Liver (tissue), 3 donors: ENCODE measurements around the gene DTWD1.

Source experiments
- EGR1 ChIP-seq, 2 donors: IDR thresholded peaks; 2 replicates each; pipeline ENCODE4 v1.6.1; 2016 to 2018; ENCODE audit warnings: antibody characterized with exemption in 2 of 2, low read depth in 2 of 2
- FOXA1 ChIP-seq: IDR thresholded peaks from 2 replicates; pipeline ENCODE4 v1.6.1; 2016; ENCODE audit warnings: antibody characterized with exemption
- GABPA ChIP-seq, 2 donors: IDR thresholded peaks in 1 of 2; conservative IDR thresholded peaks in 1 of 2; 2 replicates each; pipeline ENCODE4 v1.6.1; 2016; ENCODE audit warnings: antibody characterized with exemption in 2 of 2, mild to moderate bottlenecking in 1 of 2, moderate library complexity in 1 of 2
- HNF4A ChIP-seq, 2 donors: conservative IDR thresholded peaks; 2 replicates each; pipeline ENCODE4 v1.6.1; 2016; ENCODE audit warnings: antibody characterized with exemption in 2 of 2, mild to moderate bottlenecking in 2 of 2
- JUND ChIP-seq, 2 donors: IDR thresholded peaks; 2 replicates each; pipeline ENCODE4 v1.6.1; 2016; ENCODE audit warnings: antibody characterized with exemption in 2 of 2
- MAX ChIP-seq: IDR thresholded peaks from 2 replicates; pipeline ENCODE4 v1.6.1; 2016; ENCODE audit warnings: antibody characterized with exemption
- RAD21 ChIP-seq, 2 donors: IDR thresholded peaks; 2 replicates each; pipeline ENCODE4 v1.6.1; 2016; ENCODE audit warnings: antibody characterized with exemption in 2 of 2, mild to moderate bottlenecking in 2 of 2
- REST ChIP-seq: IDR thresholded peaks from 2 replicates; pipeline ENCODE4 v1.6.1; 2016; ENCODE audit warnings: antibody characterized with exemption, mild to moderate bottlenecking
- RXRA ChIP-seq, 2 donors: IDR thresholded peaks; 2 replicates each; pipeline ENCODE4 v1.6.1; 2017 to 2018; ENCODE audit warnings: antibody characterized with exemption in 2 of 2, mild to moderate bottlenecking in 1 of 2
- TAF1 ChIP-seq: conservative IDR thresholded peaks from 2 replicates; pipeline ENCODE4 v1.6.1; 2016; ENCODE audit warnings: antibody characterized with exemption, mild to moderate bottlenecking
- YY1 ChIP-seq: IDR thresholded peaks from 2 replicates; pipeline ENCODE4 v1.6.1; 2016; ENCODE audit warnings: antibody characterized with exemption, mild to moderate bottlenecking
- TF ChIP-seq, protein P1 (sequence below): fragments of 150-350 bp; IDR thresholded peaks from 2 replicates; pipeline ENCODE4 v1.5.1; 2017; ENCODE audit warnings: improper control_type of control experiment, low read depth, low read length; ENCODE audit not compliant: missing input control
- TF ChIP-seq, protein P2 (sequence below): IDR thresholded peaks from 2 replicates; pipeline ENCODE4 v1.6.1; 2016; ENCODE audit warnings: antibody characterized with exemption
- TF ChIP-seq, protein P3 (sequence below): IDR thresholded peaks from 2 replicates; pipeline ENCODE4 v1.6.1; 2016; ENCODE audit warnings: antibody characterized with exemption
- donor health status: healthy.
- donor health status: healthy.

- TF ChIP-seq, protein P1, sequence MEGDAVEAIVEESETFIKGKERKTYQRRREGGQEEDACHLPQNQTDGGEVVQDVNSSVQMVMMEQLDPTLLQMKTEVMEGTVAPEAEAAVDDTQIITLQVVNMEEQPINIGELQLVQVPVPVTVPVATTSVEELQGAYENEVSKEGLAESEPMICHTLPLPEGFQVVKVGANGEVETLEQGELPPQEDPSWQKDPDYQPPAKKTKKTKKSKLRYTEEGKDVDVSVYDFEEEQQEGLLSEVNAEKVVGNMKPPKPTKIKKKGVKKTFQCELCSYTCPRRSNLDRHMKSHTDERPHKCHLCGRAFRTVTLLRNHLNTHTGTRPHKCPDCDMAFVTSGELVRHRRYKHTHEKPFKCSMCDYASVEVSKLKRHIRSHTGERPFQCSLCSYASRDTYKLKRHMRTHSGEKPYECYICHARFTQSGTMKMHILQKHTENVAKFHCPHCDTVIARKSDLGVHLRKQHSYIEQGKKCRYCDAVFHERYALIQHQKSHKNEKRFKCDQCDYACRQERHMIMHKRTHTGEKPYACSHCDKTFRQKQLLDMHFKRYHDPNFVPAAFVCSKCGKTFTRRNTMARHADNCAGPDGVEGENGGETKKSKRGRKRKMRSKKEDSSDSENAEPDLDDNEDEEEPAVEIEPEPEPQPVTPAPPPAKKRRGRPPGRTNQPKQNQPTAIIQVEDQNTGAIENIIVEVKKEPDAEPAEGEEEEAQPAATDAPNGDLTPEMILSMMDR, result no peak
- TF ChIP-seq HNF4A (conservative IDR thresholded peaks at IDR 0.05) (no peak), YY1 (no peak), FOXA1 (no peak), MAX (no peak), RAD21 (IDR thresholded peaks at IDR 0.05) (no peak), GABPA (IDR thresholded peaks at IDR 0.05 in 1 of 2, conservative IDR thresholded peaks at IDR 0.05 in 1 of 2) (no peak), JUND (IDR thresholded peaks at IDR 0.05) (no peak), RXRA (IDR thresholded peaks at IDR 0.05) (no peak), EGR1 (IDR thresholded peaks at IDR 0.05; ENCODE audit: low read depth in 2 of 2) (no peak), TAF1 (no peak), REST (no peak)
- TF ChIP-seq, protein P2, sequence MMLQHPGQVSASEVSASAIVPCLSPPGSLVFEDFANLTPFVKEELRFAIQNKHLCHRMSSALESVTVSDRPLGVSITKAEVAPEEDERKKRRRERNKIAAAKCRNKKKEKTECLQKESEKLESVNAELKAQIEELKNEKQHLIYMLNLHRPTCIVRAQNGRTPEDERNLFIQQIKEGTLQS, result no peak
- TF ChIP-seq, protein P3, sequence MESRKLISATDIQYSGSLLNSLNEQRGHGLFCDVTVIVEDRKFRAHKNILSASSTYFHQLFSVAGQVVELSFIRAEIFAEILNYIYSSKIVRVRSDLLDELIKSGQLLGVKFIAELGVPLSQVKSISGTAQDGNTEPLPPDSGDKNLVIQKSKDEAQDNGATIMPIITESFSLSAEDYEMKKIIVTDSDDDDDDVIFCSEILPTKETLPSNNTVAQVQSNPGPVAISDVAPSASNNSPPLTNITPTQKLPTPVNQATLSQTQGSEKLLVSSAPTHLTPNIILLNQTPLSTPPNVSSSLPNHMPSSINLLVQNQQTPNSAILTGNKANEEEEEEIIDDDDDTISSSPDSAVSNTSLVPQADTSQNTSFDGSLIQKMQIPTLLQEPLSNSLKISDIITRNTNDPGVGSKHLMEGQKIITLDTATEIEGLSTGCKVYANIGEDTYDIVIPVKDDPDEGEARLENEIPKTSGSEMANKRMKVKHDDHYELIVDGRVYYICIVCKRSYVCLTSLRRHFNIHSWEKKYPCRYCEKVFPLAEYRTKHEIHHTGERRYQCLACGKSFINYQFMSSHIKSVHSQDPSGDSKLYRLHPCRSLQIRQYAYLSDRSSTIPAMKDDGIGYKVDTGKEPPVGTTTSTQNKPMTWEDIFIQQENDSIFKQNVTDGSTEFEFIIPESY, result no peak
Measured at GRCh38 chr15:49628379-49628778, 7.5 kb downstream of the DTWD1 start.
